Testis (tissue), 3 donors: ENCODE results near the gene FOXD4L1. TPM values are rescaled to one million over a fixed set of nuclear protein-coding genes. Genes with fewer than 3 reads are reported as not detected.
"Not testable (repeated sequence)": the region's sequence is repeated elsewhere in the genome, so short reads cannot be mapped to it uniquely, and the experiment has no call there.

Source experiments
- DNase-seq: peaks from one replicate; pipeline ENCODE4 v3.0.0-alpha.2; 2019
- H3K27ac ChIP-seq, 2 donors: fragments of 200-600 bp; sonication (generic); one replicate each; pipeline ENCODE4 v1.5.1; 2019
- H3K27me3 ChIP-seq: fragments of 200-600 bp; sonication (generic); one replicate; pipeline ENCODE4 v1.5.1; 2019
- H3K36me3 ChIP-seq: fragments of 200-600 bp; sonication (generic); one replicate; pipeline ENCODE4 v1.5.1; 2017; ENCODE audit warnings: low read depth; ENCODE audit errors: missing control alignments
- H3K4me1 ChIP-seq: fragments of 200-600 bp; sonication (generic); one replicate; pipeline ENCODE4 v1.5.1; 2019
- H3K4me3 ChIP-seq, 2 donors: fragments of 200-600 bp; sonication (generic); one replicate each; pipeline ENCODE4 v1.5.1; 2017 to 2019
- H3K9me3 ChIP-seq: fragments of 200-600 bp; sonication (generic); one replicate; pipeline ENCODE4 v1.5.1; 2017
- CTCF ChIP-seq, 3 experiments: fragments of 450-650 bp in 2 of 3; fragments of 200-600 bp in 1 of 3; sonication (generic) in 1 of 3; IDR thresholded peaks; one replicate each; pipeline ENCODE4 v1.5.1; 2016 to 2019; ENCODE audit warnings: antibody characterized with exemption in 3 of 3, mild to moderate bottlenecking in 2 of 3, moderate library complexity in 1 of 3
- WGBS, 2 donors: methylation state at CpG; one replicate each; pipeline ENCODE4 v1.1.5; 2018; 5-methylcytosine and 5-hydroxymethylcytosine counted together
- intact Hi-C: fragments of 100-400 bp; cut with DNase I; formaldehyde crosslinking; loops from one replicate; pipeline ENCODE4 v1.15.1; 2023; ENCODE audit warnings: low total_unique reads
- polyA plus RNA-seq: library from polyadenylated mRNA; stranded (reverse); fragments of 350-450 nt; fragmentation: Illumina TruSeq; extraction: RNeasy Lipid Tissue Mini Kit (QIAGEN cat#74804); gene quantifications from one replicate; pipeline ENCODE4 v1.2.3, GENCODE V29; 2014; ENCODE audit warnings: low read depth, low replicate concordance; ENCODE audit not compliant: insufficient read depth
- total RNA-seq, 2 donors: library from RNA; depleted of rRNA; stranded (reverse); fragments of >200 nt; gene quantifications; one replicate each; pipeline ENCODE4 v1.2.3, GENCODE V29; 2016

FOXD4L1 gene
- total and polyA plus RNA-seq, 3 donors from 2014 or later: 0.19 to 0.55 TPM; not detected in 1

DNA sequence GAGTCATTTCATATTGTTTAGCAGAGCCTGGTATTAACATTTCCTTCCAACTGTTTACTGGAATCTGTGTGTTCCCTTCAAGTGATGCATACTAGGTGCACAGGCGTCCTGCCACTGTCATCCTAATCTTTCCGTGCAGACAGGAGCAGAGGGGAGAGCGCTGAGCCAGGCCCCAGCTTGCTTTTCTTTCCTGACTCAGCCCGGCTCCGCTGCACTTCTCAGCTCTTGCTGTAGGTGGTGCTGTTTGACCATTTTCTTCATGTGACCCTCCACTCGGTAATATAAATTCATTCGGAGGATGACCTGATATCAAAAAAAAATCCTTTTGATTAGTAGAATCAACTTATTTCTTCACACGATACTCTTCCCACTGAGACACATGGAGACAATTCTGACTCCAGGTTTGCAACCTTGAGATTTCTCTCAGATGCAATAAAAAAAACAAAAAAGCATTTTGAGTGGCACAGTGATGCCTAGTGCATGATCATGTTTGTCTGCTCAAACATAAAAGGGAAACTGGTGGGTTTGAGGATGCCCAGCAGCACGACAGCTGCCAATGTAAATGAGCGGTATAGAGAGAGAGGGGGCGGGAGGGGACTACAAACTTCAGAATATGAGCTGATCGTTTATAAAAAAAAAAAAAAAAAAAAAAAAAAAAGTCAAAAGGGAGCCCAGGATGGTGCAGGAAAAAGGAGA is 29.0 kb downstream of the FOXD4L1 start:
- H3K27me3 ChIP-seq, intact Hi-C loops, DNase-seq, H3K36me3 ChIP-seq, H3K4me1 ChIP-seq, H3K4me3 ChIP-seq, H3K9me3 ChIP-seq, H3K27ac ChIP-seq: not testable (repeated sequence)
- peak in 1 of 3 experiments; percentile 13 for TF ChIP-seq CTCF (IDR thresholded peaks at IDR 0.05)
- WGBS, 2 donors: 7 to 11% methylated on average over 5 of the region's 12 CpGs

DNA sequence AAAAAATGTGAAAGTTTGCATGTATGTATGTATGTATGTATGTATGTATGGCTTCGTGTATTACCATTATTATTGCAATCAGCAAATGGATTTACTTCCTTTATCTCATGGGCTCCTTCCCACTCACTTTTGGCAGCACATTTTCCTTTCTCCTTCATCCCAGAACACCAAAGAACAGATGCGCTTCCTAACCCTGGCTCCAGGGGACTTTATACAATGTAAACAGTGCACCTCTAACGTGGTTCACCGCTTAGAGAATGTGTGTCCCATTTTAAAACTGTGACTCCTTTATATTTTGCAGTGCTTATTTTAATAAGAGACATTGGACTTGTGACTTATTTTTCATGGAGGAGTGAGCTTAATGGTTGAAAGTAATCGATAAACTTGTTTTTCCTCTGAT is 29.7 kb downstream of the FOXD4L1 start:
- H3K4me1 ChIP-seq, intact Hi-C loops, H3K36me3 ChIP-seq, H3K9me3 ChIP-seq, H3K27me3 ChIP-seq, H3K27ac ChIP-seq, DNase-seq, H3K4me3 ChIP-seq: not testable (repeated sequence)
- WGBS, 2 donors: 43 to 47% methylated on average over 3 to 5 of the region's 5 CpGs

GRCh38 chr2:113528904-113529303 is 30.4 kb downstream of the FOXD4L1 start:
- intact Hi-C loops, H3K27ac ChIP-seq, H3K9me3 ChIP-seq, H3K4me3 ChIP-seq, H3K27me3 ChIP-seq, DNase-seq, H3K36me3 ChIP-seq, H3K4me1 ChIP-seq: not testable (repeated sequence)
- WGBS, 2 donors: 44% methylated on average over 3 of the region's 3 CpGs; no CpG with 5 or more reads in 1 of the 2 donors

GRCh38 chr2:113532991-113533390 is 34.5 kb downstream of the FOXD4L1 start:
- H3K9me3 ChIP-seq, H3K27ac ChIP-seq, H3K4me3 ChIP-seq, DNase-seq, intact Hi-C loops, H3K27me3 ChIP-seq, H3K36me3 ChIP-seq, H3K4me1 ChIP-seq: not testable (repeated sequence)
- WGBS, 2 donors: 100% methylated on average over 1 of the region's 4 CpGs; no CpG with 5 or more reads in 1 of the 2 donors

DNA sequence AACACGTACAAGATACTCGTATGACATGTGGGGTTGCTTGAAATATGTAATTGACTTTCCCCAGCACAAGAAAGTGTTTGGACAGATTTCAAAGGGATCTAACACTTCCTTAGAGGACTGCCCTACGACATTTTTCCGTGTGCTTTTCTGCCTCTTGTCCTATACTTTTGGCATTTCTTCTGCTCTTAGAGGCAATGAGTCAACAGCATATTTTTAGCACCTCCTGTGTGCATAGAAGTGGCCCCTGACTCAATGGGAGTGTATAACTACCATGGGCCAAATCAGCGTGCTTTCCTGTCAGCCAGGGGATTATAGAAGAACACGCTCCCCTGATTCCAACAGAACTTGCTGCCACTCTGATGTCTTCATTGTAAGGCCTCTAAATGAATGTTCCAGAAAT is 38.1 kb downstream of the FOXD4L1 start:
- H3K4me3 ChIP-seq, H3K36me3 ChIP-seq, DNase-seq, H3K27ac ChIP-seq, H3K27me3 ChIP-seq, H3K9me3 ChIP-seq, H3K4me1 ChIP-seq, intact Hi-C loops: not testable (repeated sequence)
- 83 to 84% methylated on average over 6 of the region's 6 CpGs for WGBS, 2 donors

- WGBS, 2 donors: 12 to 14% methylated on average over 5 of the region's 5 CpGs
- H3K4me3 ChIP-seq, H3K27me3 ChIP-seq, H3K36me3 ChIP-seq, H3K9me3 ChIP-seq, DNase-seq, H3K4me1 ChIP-seq, H3K27ac ChIP-seq, intact Hi-C loops: not testable (repeated sequence)
Measured at GRCh38 chr2:113540834-113541203, 42.4 kb downstream of the FOXD4L1 start.

GRCh38 chr2:113541204-113541975 is 42.9 kb downstream of the FOXD4L1 start:
- H3K27me3 ChIP-seq, H3K4me1 ChIP-seq, intact Hi-C loops, H3K36me3 ChIP-seq, H3K9me3 ChIP-seq: not testable (repeated sequence)
- H3K4me3 ChIP-seq: peak overlapping the region; percentile 54 to 69
- peak; percentile 32 for DNase-seq
- 0 to 1% methylated on average over 19 to 55 of the region's 71 CpGs for WGBS, 2 donors
- H3K27ac ChIP-seq: peak overlapping the region; percentile 21 to 65

- H3K27ac ChIP-seq, H3K4me1 ChIP-seq, H3K27me3 ChIP-seq, H3K36me3 ChIP-seq, DNase-seq, H3K9me3 ChIP-seq, intact Hi-C loops: not testable (repeated sequence)
- peak overlapping the region; percentile 54 to 69 for H3K4me3 ChIP-seq
- WGBS, 2 donors: 1 to 3% methylated on average over 13 to 44 of the region's 64 CpGs
Measured at GRCh38 chr2:113541976-113542485, 43.6 kb downstream of the FOXD4L1 start.

- 0 to 15% methylated on average over 1 to 6 of the region's 9 CpGs for WGBS, 2 donors
- intact Hi-C loops, H3K27ac ChIP-seq, H3K27me3 ChIP-seq, H3K9me3 ChIP-seq, H3K4me3 ChIP-seq, DNase-seq, H3K36me3 ChIP-seq, H3K4me1 ChIP-seq: not testable (repeated sequence)
Measured at GRCh38 chr2:113542529-113542928, 44.1 kb downstream of the FOXD4L1 start.
